NAMALWA (cell line): ENCODE data around the gene TNFRSF18.
"Not testable (repeated sequence)": the region's sequence is repeated elsewhere in the genome, so short reads cannot be mapped to it uniquely, and the experiment has no call there.

Experiments
- DNase-seq: peaks from one replicate; pipeline ENCODE4 v3.0.0-alpha.2; 2015; ENCODE audit warnings: low spot score

The TNFRSF18 gene

GRCh38 chr1:1206376-1206965 lies at the start of gene TNFRSF18:
Gene TNFRSF18, minus strand, starts transcription at chr1:1206592. Its CDS starts 21 bp downstream, at chr1:1206571.
- DNase-seq = no peak

GRCh38 chr1:1255611-1256010 lies 49.2 kb upstream of the TNFRSF18 start:
- DNase-seq = no peak

GRCh38 chr1:1255078-1255477 lies 48.7 kb upstream of the TNFRSF18 start:
- DNase-seq = no peak

- no peak for DNase-seq
These were observed 48.2 kb upstream of the TNFRSF18 start for GRCh38 chr1:1254667-1254998.

GRCh38 chr1:1253972-1254666 lies 47.7 kb upstream of the TNFRSF18 start:
- no peak for DNase-seq

- DNase-seq = no peak
These were observed 46.9 kb upstream of the TNFRSF18 start for GRCh38 chr1:1253314-1253713.

GRCh38 chr1:1250786-1251284 lies 44.4 kb upstream of the TNFRSF18 start:
- no peak for DNase-seq

GRCh38 chr1:1248009-1248913 lies 41.9 kb upstream of the TNFRSF18 start:
- DNase-seq = not testable (repeated sequence)

GRCh38 chr1:1247341-1247913 lies 41.0 kb upstream of the TNFRSF18 start:
- no peak for DNase-seq

GRCh38 chr1:1246577-1247340 lies 40.4 kb upstream of the TNFRSF18 start, which contains the start of gene C1QTNF12:
Gene C1QTNF12, minus strand, starts transcription at chr1:1246722. Its CDS starts 32 bp downstream, at chr1:1246690.
- peak; percentile 56 for DNase-seq

- no peak for DNase-seq
These were observed 39.6 kb upstream of the TNFRSF18 start for GRCh38 chr1:1245817-1246576.

- no peak for DNase-seq
These were observed 38.9 kb upstream of the TNFRSF18 start for GRCh38 chr1:1245178-1245816.

GRCh38 chr1:1244192-1244811 lies 37.9 kb upstream of the TNFRSF18 start:
- DNase-seq = peak; percentile 58

- no peak for DNase-seq
These were observed 37.4 kb upstream of the TNFRSF18 start for GRCh38 chr1:1243807-1244191.

GRCh38 chr1:1243266-1243660 lies 36.9 kb upstream of the TNFRSF18 start:
- no peak for DNase-seq

GRCh38 chr1:1242461-1243265 lies 36.3 kb upstream of the TNFRSF18 start:
- no peak for DNase-seq

GRCh38 chr1:1241588-1242219 lies 35.3 kb upstream of the TNFRSF18 start:
- no peak for DNase-seq

- no peak for DNase-seq
These were observed 34.6 kb upstream of the TNFRSF18 start for GRCh38 chr1:1240822-1241587.
